ENCODE measurements around the gene LHX6. TPM values are rescaled to one million over a fixed set of nuclear protein-coding genes. Genes with fewer than 3 reads are reported as not detected.
A peak's percentile ranks its signal among the peaks of the same experiment; 100 is the strongest.

LHX6 gene
- total and polyA plus RNA-seq, 2 of the 13 experiments (the other 11 are each of a cell fraction or from before 2014, with no cell fraction given), result 1.1 to 1.3 TPM

DNA sequence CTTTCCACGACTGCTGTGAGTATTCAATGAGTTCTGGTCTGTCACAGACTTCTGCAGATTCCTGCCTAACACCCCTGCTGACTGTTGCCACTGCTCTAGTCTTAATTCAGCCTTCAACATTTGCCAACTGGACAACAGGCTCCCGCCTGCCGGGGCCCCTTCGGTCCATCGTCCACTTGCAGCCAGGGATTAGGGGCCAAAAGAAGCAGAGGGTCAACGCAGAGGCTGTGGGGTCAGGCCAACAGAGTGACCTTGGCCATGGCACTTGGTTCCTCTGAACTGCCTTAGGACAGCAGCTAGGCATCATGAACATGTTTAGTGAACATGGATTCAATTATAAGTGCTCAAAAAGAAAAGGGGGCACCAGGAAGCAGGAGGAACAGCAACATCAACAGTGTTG is 40.4 kb downstream of the LHX6 start:
- Histone ChIP-seq H4K20me1 (ENCODE audit: insufficient read depth, low read length) (no peaks in the 10 kb centered on the region), H3K4me2 (ENCODE audit: low read depth, low read length) (peak overlapping the region; percentile 37), H3K4me3 (replicated peaks in 1 of 3; ENCODE audit: insufficient read depth in 1 of 3, low read depth in 2 of 3, low read length in 3 of 3) (peak overlapping the region in 1 of 3 experiments; percentile 20; a peak in 1 of 6 replicates), H3K36me3 (replicated peaks in 1 of 2; ENCODE audit: control insufficient read depth in 1 of 2, insufficient read depth in 2 of 2, low read length in 2 of 2) (no peaks in the 10 kb centered on the region), H3K9ac (ENCODE audit: insufficient read depth, low read depth, low read length) (no peak overlapping the region), H3K27me3 (ENCODE audit: control insufficient read depth in 1 of 2, insufficient read depth in 2 of 2, low read length in 2 of 2) (no peaks in the 10 kb centered on the region), H3K27ac (ENCODE audit: extremely low read length, insufficient read depth, low read length) (no peak overlapping the region), H3K9me3 (ENCODE audit: low read length) (no peaks in the 10 kb centered on the region), H3K79me2 (ENCODE audit: insufficient read depth, low read length) (no peaks in the 10 kb centered on the region), H2AFZ (ENCODE audit: low read length) (no peak overlapping the region), H3K4me1 (ENCODE audit: insufficient read depth, low read length) (peaks cover 73% of the 10 kb centered on the region)
- in situ Hi-C loops (cut with HindIII; ENCODE audit: extremely low pct_ligation_motif_present, low pct_unique_long_range_greater_than_20kb) (no loop called here), intact Hi-C loops (cut with micrococcal nuclease; ENCODE audit: unreplicated experiment) (loop anchor here (5.0 kb wide), 2 partner anchors 36 to 74 kb away; partner anchors contain the start of genes MRRF and RBM18)
- ChIA-PET CTCF (ENCODE audit: low intra/inter-chr PET ratio, low total read pairs) (no interaction called here), POLR2A (interaction anchor here (0.6 to 0.7 kb wide), 2 partner anchors 16 to 29 kb away, joined by 3 read pairs; partner anchors contain the start of genes MORN5 and NDUFA8)
- no peak for DNase-seq (ENCODE audit: low spot score)
- BruUV-seq (replicated peaks), result no TSS peak
- ATAC-seq, result peak; percentile 23
- peak; percentile 32 for FAIRE-seq
- WGBS (ENCODE audit: low lambda C conversion rate), result 0% methylated on average over 6 of the region's 6 CpGs
- TF ChIP-seq, protein P1, sequence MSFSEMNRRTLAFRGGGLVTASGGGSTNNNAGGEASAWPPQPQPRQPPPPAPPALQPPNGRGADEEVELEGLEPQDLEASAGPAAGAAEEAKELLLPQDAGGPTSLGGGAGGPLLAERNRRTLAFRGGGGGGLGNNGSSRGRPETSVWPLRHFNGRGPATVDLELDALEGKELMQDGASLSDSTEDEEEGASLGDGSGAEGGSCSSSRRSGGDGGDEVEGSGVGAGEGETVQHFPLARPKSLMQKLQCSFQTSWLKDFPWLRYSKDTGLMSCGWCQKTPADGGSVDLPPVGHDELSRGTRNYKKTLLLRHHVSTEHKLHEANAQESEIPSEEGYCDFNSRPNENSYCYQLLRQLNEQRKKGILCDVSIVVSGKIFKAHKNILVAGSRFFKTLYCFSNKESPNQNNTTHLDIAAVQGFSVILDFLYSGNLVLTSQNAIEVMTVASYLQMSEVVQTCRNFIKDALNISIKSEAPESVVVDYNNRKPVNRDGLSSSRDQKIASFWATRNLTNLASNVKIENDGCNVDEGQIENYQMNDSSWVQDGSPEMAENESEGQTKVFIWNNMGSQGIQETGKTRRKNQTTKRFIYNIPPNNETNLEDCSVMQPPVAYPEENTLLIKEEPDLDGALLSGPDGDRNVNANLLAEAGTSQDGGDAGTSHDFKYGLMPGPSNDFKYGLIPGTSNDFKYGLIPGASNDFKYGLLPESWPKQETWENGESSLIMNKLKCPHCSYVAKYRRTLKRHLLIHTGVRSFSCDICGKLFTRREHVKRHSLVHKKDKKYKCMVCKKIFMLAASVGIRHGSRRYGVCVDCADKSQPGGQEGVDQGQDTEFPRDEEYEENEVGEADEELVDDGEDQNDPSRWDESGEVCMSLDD (CRISPR knock-in tag; IDR thresholded peaks at IDR 0.05; ENCODE audit: borderline replicate concordance), result no peak
- no peak for TF ChIP-seq PHF20 (CRISPR knock-in tag; IDR thresholded peaks at IDR 0.05)
- TF ChIP-seq ZNF12 (CRISPR knock-in tag; IDR thresholded peaks at IDR 0.05), result no peak
- 0 out of 2 replicates have a peak, but pooled peaks have one; percentile 15 for TF ChIP-seq GATAD2A (CRISPR knock-in tag; IDR thresholded peaks at IDR 0.05)
- TF ChIP-seq AHR (CRISPR knock-in tag; IDR thresholded peaks at IDR 0.05), result no peak
- no peak for TF ChIP-seq ZNF549 (CRISPR knock-in tag; IDR thresholded peaks at IDR 0.05)
- TF ChIP-seq ZNF761 (CRISPR knock-in tag; conservative IDR thresholded peaks at IDR 0.05), result no peak
- TF ChIP-seq JARID2 (CRISPR knock-in tag; IDR thresholded peaks at IDR 0.05; ENCODE audit: insufficient replicate concordance), result no peak
- TF ChIP-seq NFKBIZ (CRISPR knock-in tag; IDR thresholded peaks at IDR 0.05), result no peak
- no peak for TF ChIP-seq NFIB (CRISPR knock-in tag; IDR thresholded peaks at IDR 0.05; ENCODE audit: borderline replicate concordance)
- peak; percentile 36; the same call in 1 of the 2 replicates for TF ChIP-seq ESRRA (CRISPR knock-in tag; IDR thresholded peaks at IDR 0.05; ENCODE audit: low read depth)
- TF ChIP-seq CHCHD3 (CRISPR knock-in tag; IDR thresholded peaks at IDR 0.05), result no peak
- TF ChIP-seq ZSCAN9 (CRISPR knock-in tag; IDR thresholded peaks at IDR 0.05; ENCODE audit: borderline replicate concordance), result no peak
- TF ChIP-seq ZFP36L1 (CRISPR knock-in tag; IDR thresholded peaks at IDR 0.05), result no peak
- no peak for TF ChIP-seq FOXA3 (CRISPR knock-in tag; IDR thresholded peaks at IDR 0.05)
- TF ChIP-seq ZFX (CRISPR knock-in tag; IDR thresholded peaks at IDR 0.05; ENCODE audit: low read depth), result no peak
- TF ChIP-seq, protein P2, sequence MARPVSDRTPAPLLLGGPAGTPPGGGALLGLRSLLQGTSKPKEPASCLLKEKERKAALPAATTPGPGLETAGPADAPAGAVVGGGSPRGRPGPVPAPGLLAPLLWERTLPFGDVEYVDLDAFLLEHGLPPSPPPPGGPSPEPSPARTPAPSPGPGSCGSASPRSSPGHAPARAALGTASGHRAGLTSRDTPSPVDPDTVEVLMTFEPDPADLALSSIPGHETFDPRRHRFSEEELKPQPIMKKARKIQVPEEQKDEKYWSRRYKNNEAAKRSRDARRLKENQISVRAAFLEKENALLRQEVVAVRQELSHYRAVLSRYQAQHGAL (CRISPR knock-in tag; IDR thresholded peaks at IDR 0.05; ENCODE audit: not compliant biosample characterization), result no peak
- TF ChIP-seq ZC3H4 (CRISPR knock-in tag; IDR thresholded peaks at IDR 0.05; ENCODE audit: borderline replicate concordance), result no peak
- TF ChIP-seq SKI (IDR thresholded peaks at IDR 0.05; ENCODE audit: partially characterized antibody), result peak; percentile 58
- TF ChIP-seq HDAC2 (CRISPR knock-in tag; IDR thresholded peaks at IDR 0.05), result peak; percentile 59; the same call in 1 of the 2 replicates
- no peak for TF ChIP-seq ZNF775 (CRISPR knock-in tag; IDR thresholded peaks at IDR 0.05; ENCODE audit: borderline replicate concordance)
- no peak for TF ChIP-seq SMC3 (IDR thresholded peaks at IDR 0.05; ENCODE audit: low read length)
- no peak for TF ChIP-seq MTF1 (CRISPR knock-in tag; IDR thresholded peaks at IDR 0.05)
- no peak for TF ChIP-seq KAT2B (IDR thresholded peaks at IDR 0.05; ENCODE audit: borderline replicate concordance, low read depth, low read length)
- no peak for TF ChIP-seq IKZF4 (CRISPR knock-in tag; IDR thresholded peaks at IDR 0.05; ENCODE audit: borderline replicate concordance, low read depth, not compliant biosample characterization)
- TF ChIP-seq ZNF780A (CRISPR knock-in tag; IDR thresholded peaks at IDR 0.05), result no peak

All from HepG2 (cell line).